ENCODE data around the gene TLX2. TPM values are rescaled to one million over a fixed set of nuclear protein-coding genes. Genes with fewer than 3 reads are reported as not detected.
A peak's percentile ranks its signal among the peaks of the same experiment; 100 is the strongest.

TLX2 gene
- total RNA-seq, 1 donor = not detected

- no peak for DNase-seq (ENCODE audit: low read depth)
- peak overlapping the region; percentile 71 for H3K4me3 ChIP-seq (ENCODE audit: low read depth, low read length)
- no peak for TF ChIP-seq CTCF (IDR thresholded peaks at IDR 0.05; ENCODE audit: insufficient read depth, low read depth, low read length)
These were observed 12.0 kb upstream of the TLX2 start for GRCh38 chr2:74502147-74502719.

GRCh38 chr2:74502720-74503505, 11.3 kb upstream of the TLX2 start:
- TF ChIP-seq CTCF (IDR thresholded peaks at IDR 0.05; ENCODE audit: insufficient read depth, low read depth, low read length) = peak; percentile 23
- peak overlapping the region; percentile 71 for H3K4me3 ChIP-seq (ENCODE audit: low read depth, low read length)
- peak; percentile 92 for DNase-seq (ENCODE audit: low read depth)

- DNase-seq (ENCODE audit: low read depth) = no peak
- no peak for TF ChIP-seq CTCF (IDR thresholded peaks at IDR 0.05; ENCODE audit: insufficient read depth, low read depth, low read length)
- H3K4me3 ChIP-seq (ENCODE audit: low read depth, low read length) = peak overlapping the region; percentile 71
These were observed 10.5 kb upstream of the TLX2 start for GRCh38 chr2:74503506-74504475.

- no peak for DNase-seq (ENCODE audit: low read depth)
- TF ChIP-seq CTCF (IDR thresholded peaks at IDR 0.05; ENCODE audit: insufficient read depth, low read depth, low read length) = no peak
- H3K4me3 ChIP-seq (ENCODE audit: low read depth, low read length) = peak overlapping the region; percentile 71
These were observed 9.7 kb upstream of the TLX2 start for GRCh38 chr2:74504591-74504990.

- DNase-seq (ENCODE audit: low read depth) = no peak
These were observed 8.6 kb upstream of the TLX2 start for GRCh38 chr2:74505448-74506246.

More at GRCh38 chr2:74505448-74506246, 8.6 kb upstream of the TLX2 start:
- H3K4me3 ChIP-seq (ENCODE audit: low read depth, low read length) = peak overlapping the region; percentile 40
- no peak for TF ChIP-seq CTCF (IDR thresholded peaks at IDR 0.05; ENCODE audit: insufficient read depth, low read depth, low read length)

Data from fibroblast of villous mesenchyme (primary cell).